Suprapubic skin (tissue), 4 donors: ENCODE measurements around the gene PRKN. TPM values are rescaled to one million over a fixed set of nuclear protein-coding genes. Genes with fewer than 3 reads are reported as not detected.

Source experiments
- DNase-seq, 2 donors: peaks; one replicate each; pipeline ENCODE4 v3.0.0-alpha.2; 2019; ENCODE audit warnings: low spot score in 2 of 2
- H3K27ac ChIP-seq: fragments of 200-600 bp; sonication (generic); one replicate; pipeline ENCODE4 v1.5.1; 2019
- H3K27me3 ChIP-seq: fragments of 200-600 bp; sonication (generic); one replicate; pipeline ENCODE4 v1.5.1; 2019
- H3K36me3 ChIP-seq: fragments of 200-600 bp; sonication (generic); one replicate; pipeline ENCODE4 v1.5.1; 2019
- H3K4me1 ChIP-seq: fragments of 200-600 bp; sonication (generic); one replicate; pipeline ENCODE4 v1.5.1; 2019
- H3K4me3 ChIP-seq: fragments of 200-600 bp; sonication (generic); one replicate; pipeline ENCODE4 v1.5.1; 2019; ENCODE audit warnings: mild to moderate bottlenecking
- H3K9me3 ChIP-seq: fragments of 200-600 bp; sonication (generic); one replicate; pipeline ENCODE4 v1.5.1; 2019
- CTCF ChIP-seq, 2 donors: fragments of 200-600 bp in 1 of 2; fragments of 450-650 bp in 1 of 2; sonication (generic) in 1 of 2; IDR thresholded peaks; one replicate each; pipeline ENCODE4 v1.5.1; 2016 to 2019; ENCODE audit warnings: antibody characterized with exemption in 2 of 2, mild to moderate bottlenecking in 1 of 2, moderate library complexity in 1 of 2
- EP300 ChIP-seq: sonication (generic); formaldehyde crosslinking; IDR thresholded peaks from one replicate; pipeline ENCODE4 v1.6.1; 2017; ENCODE audit warnings: antibody characterized with exemption
- POLR2A ChIP-seq, 2 donors: fragments of 450-650 bp; IDR thresholded peaks; one replicate each; pipeline ENCODE4 v1.6.1; 2017; ENCODE audit warnings: antibody characterized with exemption in 2 of 2, mild to moderate bottlenecking in 2 of 2, moderate library complexity in 2 of 2
- POLR2AphosphoS5 ChIP-seq, 3 donors: sonication (generic); formaldehyde crosslinking; IDR thresholded peaks; one replicate each; pipeline ENCODE4 v1.6.1; 2017; ENCODE audit warnings: antibody characterized with exemption in 3 of 3
- WGBS: methylation state at CpG from one replicate; pipeline ENCODE4 v1.1.5; 2018; 5-methylcytosine and 5-hydroxymethylcytosine counted together
- total RNA-seq, 4 donors: library from RNA; depleted of rRNA; stranded (reverse); fragments of >200 nt; gene quantifications; one replicate each; pipeline ENCODE4 v1.1.0, GENCODE V29; 2016

Gene PRKN
- total RNA-seq, 4 donors from 2014 or later, result 7.2 to 22.8 (median 14.4) TPM

- no peak for DNase-seq
- H3K27me3 ChIP-seq, result no peaks in the 10 kb centered on the region
- no peak for TF ChIP-seq POLR2AphosphoS5 (IDR thresholded peaks at IDR 0.05)
- no peak for TF ChIP-seq CTCF (IDR thresholded peaks at IDR 0.05)
- no peak for TF ChIP-seq POLR2A (IDR thresholded peaks at IDR 0.05)
- no peak for TF ChIP-seq EP300
- no peak overlapping the region for H3K27ac ChIP-seq
- no peaks in the 10 kb centered on the region for H3K36me3 ChIP-seq
- no peaks in the 10 kb centered on the region for H3K9me3 ChIP-seq
- no peaks in the 10 kb centered on the region for H3K4me1 ChIP-seq
- no peak overlapping the region for H3K4me3 ChIP-seq
- 96% methylated on average over 12 of the region's 12 CpGs for WGBS
Observed at GRCh38 chr6:161354276-161354840, 1373.2 kb downstream of the PRKN start.

GRCh38 chr6:161353208-161353613, 1374.4 kb downstream of the PRKN start:
- no peaks in the 10 kb centered on the region for H3K4me1 ChIP-seq
- no peaks in the 10 kb centered on the region for H3K27me3 ChIP-seq
- DNase-seq, result no peak
- no peaks in the 10 kb centered on the region for H3K9me3 ChIP-seq
- H3K4me3 ChIP-seq, result no peak overlapping the region
- TF ChIP-seq CTCF (IDR thresholded peaks at IDR 0.05) (no peak), EP300 (no peak), POLR2A (IDR thresholded peaks at IDR 0.05) (no peak), POLR2AphosphoS5 (IDR thresholded peaks at IDR 0.05) (no peak)
- 67% methylated on average over 11 of the region's 11 CpGs for WGBS
- no peaks in the 10 kb centered on the region for H3K36me3 ChIP-seq
- H3K27ac ChIP-seq, result no peak overlapping the region

GRCh38 chr6:161351858-161352257, 1375.7 kb downstream of the PRKN start:
- H3K27me3 ChIP-seq, result no peaks in the 10 kb centered on the region
- no peak for DNase-seq
- no peak overlapping the region for H3K4me3 ChIP-seq
- H3K9me3 ChIP-seq, result no peaks in the 10 kb centered on the region
- no peaks in the 10 kb centered on the region for H3K36me3 ChIP-seq
- no peaks in the 10 kb centered on the region for H3K4me1 ChIP-seq
- H3K27ac ChIP-seq, result no peak overlapping the region
- WGBS, result 57% methylated on average over 5 of the region's 5 CpGs
- no peak for TF ChIP-seq POLR2AphosphoS5 (IDR thresholded peaks at IDR 0.05)
- no peak for TF ChIP-seq EP300
- no peak for TF ChIP-seq POLR2A (IDR thresholded peaks at IDR 0.05)
- no peak for TF ChIP-seq CTCF (IDR thresholded peaks at IDR 0.05)

DNA sequence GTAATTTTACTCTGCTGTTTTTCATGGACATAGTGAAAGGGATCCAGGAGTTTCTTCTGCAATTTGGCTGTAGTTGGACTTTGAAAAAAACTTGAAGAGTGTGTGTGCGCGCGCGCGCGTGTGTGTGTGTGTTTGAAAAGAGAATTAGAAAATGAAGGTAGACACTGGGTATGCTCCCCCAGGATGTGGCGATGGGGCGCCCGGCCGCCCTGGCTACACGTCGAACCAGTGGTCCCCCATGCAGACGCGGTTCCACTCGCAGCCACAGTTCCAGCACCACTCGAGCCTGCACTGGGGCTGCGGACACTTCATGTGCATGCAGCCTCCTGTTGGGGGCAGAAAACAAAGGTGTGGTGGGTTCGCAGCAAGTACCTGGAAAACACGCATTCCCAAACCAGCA, 1377.7 kb downstream of the PRKN start:
- 94% methylated on average over 19 of the region's 19 CpGs for WGBS
- Histone ChIP-seq H3K36me3 (no peaks in the 10 kb centered on the region), H3K4me1 (no peaks in the 10 kb centered on the region), H3K4me3 (no peak overlapping the region), H3K9me3 (no peaks in the 10 kb centered on the region), H3K27ac (no peak overlapping the region), H3K27me3 (no peaks in the 10 kb centered on the region)
- no peak for DNase-seq
- TF ChIP-seq POLR2AphosphoS5 (IDR thresholded peaks at IDR 0.05) (no peak), EP300 (no peak), POLR2A (IDR thresholded peaks at IDR 0.05) (no peak), CTCF (IDR thresholded peaks at IDR 0.05) (no peak)

GRCh38 chr6:161348628-161348994, 1379.0 kb downstream of the PRKN start:
- WGBS, result 96% methylated on average over 5 of the region's 5 CpGs
- no peaks in the 10 kb centered on the region for H3K4me1 ChIP-seq
- no peaks in the 10 kb centered on the region for H3K36me3 ChIP-seq
- no peaks in the 10 kb centered on the region for H3K27me3 ChIP-seq
- H3K4me3 ChIP-seq, result no peak overlapping the region
- H3K27ac ChIP-seq, result no peak overlapping the region
- H3K9me3 ChIP-seq, result no peaks in the 10 kb centered on the region
- DNase-seq, result no peak
- TF ChIP-seq POLR2AphosphoS5 (IDR thresholded peaks at IDR 0.05) (no peak), POLR2A (IDR thresholded peaks at IDR 0.05) (no peak), CTCF (IDR thresholded peaks at IDR 0.05) (no peak), EP300 (no peak)
